Brain microvascular endothelial cell (primary cell): Measurements from ENCODE around the gene POLR2M.
A peak's percentile ranks its signal among the peaks of the same experiment; 100 is the strongest.

Experiments
- DNase-seq: peaks from one replicate; pipeline ENCODE4 v3.0.0-alpha.2; 2020
- H3K27ac ChIP-seq: fragments of 250-450 bp; sonication (Bioruptor Pico); 2 replicates; pipeline ENCODE4 v1.5.1; 2020; ENCODE audit warnings: mild to moderate bottlenecking, moderate library complexity
- H3K27me3 ChIP-seq: fragments of 250-450 bp; sonication (Bioruptor Pico); replicated peaks from 2 replicates; pipeline ENCODE4 v1.5.1; 2020; ENCODE audit warnings: mild to moderate bottlenecking
- H3K36me3 ChIP-seq: fragments of 250-450 bp; sonication (Bioruptor Pico); replicated peaks from 2 replicates; pipeline ENCODE4 v1.5.1; 2020; ENCODE audit warnings: mild to moderate bottlenecking
- H3K4me3 ChIP-seq: 2 replicates; pipeline ENCODE4 v1.5.1; 2011; ENCODE audit warnings: low read depth, mild to moderate bottlenecking, control low read depth, low read length, moderate library complexity
- CTCF ChIP-seq: IDR thresholded peaks from 2 replicates; pipeline ENCODE4 v1.5.1; 2011; ENCODE audit warnings: low read depth, mild to moderate bottlenecking, moderate library complexity, low read length, control low read depth, inconsistent platforms; ENCODE audit errors: missing control alignments
- in situ Hi-C: cut with HindIII; loops from 2 replicates; pipeline ENCODE4 v1.10.0; 2017; ENCODE audit warnings: low sequenced_read_pairs, low pct_ligation_motif_present

Gene POLR2M

GRCh38 chr15:57708047-57708446 lies 1.5 kb downstream of the POLR2M start:
- TF ChIP-seq CTCF, result no peak
- no peak for DNase-seq
- in situ Hi-C loops, result no loop called here
- Histone ChIP-seq H3K4me3 (peak overlapping the region; percentile 94), H3K36me3 (peaks cover 30% of the 10 kb centered on the region), H3K27me3 (no peaks in the 10 kb centered on the region), H3K27ac (peak overlapping the region; percentile 90)

DNA sequence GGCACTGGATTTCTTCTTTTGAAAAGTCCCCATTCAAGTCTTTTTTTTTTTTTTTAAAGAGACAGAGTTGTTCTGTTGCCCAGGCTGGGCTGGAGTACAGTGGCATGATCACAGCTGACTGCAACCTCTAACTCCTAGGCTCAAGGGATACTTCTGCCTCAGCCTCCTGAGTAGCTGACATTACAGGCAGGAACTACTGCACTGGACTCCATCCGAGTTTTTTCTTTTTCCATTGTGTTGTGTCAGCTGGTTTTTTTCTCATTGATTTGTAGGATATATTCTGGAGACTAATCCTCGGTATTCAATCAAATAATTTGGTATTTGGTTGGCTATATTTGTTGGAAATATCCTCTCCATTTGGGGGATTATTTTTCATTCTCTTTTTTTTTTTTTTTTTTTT lies 11.8 kb downstream of the POLR2M start:
- in situ Hi-C loops, result no loop called here
- TF ChIP-seq CTCF, result no peak
- Histone ChIP-seq H3K27me3 (no peaks in the 10 kb centered on the region), H3K27ac (no peak overlapping the region), H3K36me3 (peaks cover 13% of the 10 kb centered on the region), H3K4me3 (no peak overlapping the region)
- DNase-seq, result no peak

DNA sequence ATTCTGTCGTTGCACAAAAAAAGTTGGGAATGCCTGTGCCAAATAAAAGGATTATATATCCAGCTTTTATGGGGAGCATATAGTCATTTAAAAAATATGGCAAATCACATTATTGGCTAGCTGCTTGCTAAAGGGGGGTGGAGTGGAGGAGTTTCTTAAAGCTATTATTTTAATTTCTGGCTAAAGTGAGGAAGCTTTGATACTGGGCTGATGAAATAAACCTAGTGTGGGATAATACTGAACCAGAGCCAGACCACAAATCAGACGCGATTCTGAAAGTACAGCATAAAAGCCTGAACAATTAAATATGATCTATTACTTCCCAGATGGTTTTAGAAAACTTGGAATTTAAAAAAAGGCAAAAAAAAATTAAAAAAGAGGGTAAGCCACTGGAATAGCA lies 14.4 kb downstream of the POLR2M start:
- H3K36me3 ChIP-seq, result peaks cover 4% of the 10 kb centered on the region
- no peak overlapping the region for H3K4me3 ChIP-seq
- TF ChIP-seq CTCF, result no peak
- no peak overlapping the region for H3K27ac ChIP-seq
- no peaks in the 10 kb centered on the region for H3K27me3 ChIP-seq
- in situ Hi-C loops, result no loop called here
- no peak for DNase-seq

DNA sequence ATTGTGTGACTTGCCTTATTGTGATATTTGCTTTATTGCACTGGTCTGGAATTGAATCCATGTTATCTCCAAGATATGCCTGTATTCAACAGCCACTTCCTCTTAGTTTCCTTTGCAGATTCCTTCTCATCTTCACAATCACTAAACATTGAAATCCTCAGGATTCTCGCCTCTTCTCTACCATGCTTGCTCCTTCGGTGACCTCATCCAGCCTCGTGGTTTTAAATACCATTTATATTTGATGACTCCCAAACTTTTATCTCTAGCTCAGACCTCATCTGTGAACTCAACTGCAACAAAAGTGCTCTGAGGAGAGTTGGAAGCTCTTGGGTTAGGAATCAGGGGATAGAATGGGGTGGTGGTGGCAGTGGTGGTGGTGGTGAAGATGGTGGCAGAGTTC lies 19.9 kb downstream of the POLR2M start:
- no peak overlapping the region for H3K4me3 ChIP-seq
- in situ Hi-C loops, result no loop called here
- peak overlapping the region; percentile 8 for H3K27ac ChIP-seq
- H3K36me3 ChIP-seq, result no peaks in the 10 kb centered on the region
- DNase-seq, result peak; percentile 49
- no peak for TF ChIP-seq CTCF
- H3K27me3 ChIP-seq, result no peaks in the 10 kb centered on the region

- TF ChIP-seq CTCF, result no peak
- Histone ChIP-seq H3K27ac (no peak overlapping the region), H3K27me3 (no peaks in the 10 kb centered on the region), H3K36me3 (no peaks in the 10 kb centered on the region), H3K4me3 (no peak overlapping the region)
- in situ Hi-C loops, result no loop called here
- DNase-seq, result no peak
These were observed 20.5 kb downstream of the POLR2M start for GRCh38 chr15:57727031-57727430.

DNA sequence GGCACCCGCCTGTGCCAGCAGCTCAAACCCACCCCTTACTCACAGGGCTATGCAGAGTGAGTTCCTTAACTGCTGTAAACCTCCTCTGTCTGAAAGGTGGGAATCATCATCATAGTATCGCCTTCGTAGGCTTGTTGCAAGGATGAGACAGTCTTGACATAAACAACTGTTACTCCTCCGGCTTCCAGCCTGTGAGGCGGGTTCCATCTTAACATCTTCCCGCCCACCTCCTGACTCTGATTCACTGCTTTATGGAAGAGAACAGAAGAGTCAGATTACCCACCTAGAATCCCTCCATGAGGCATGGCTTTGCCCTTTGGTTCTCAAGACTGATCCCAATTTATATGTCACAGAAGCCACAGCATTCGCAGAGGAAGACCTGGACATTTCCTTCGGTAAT lies 21.9 kb downstream of the POLR2M start:
- no peak overlapping the region for H3K4me3 ChIP-seq
- DNase-seq, result no peak
- H3K27me3 ChIP-seq, result no peaks in the 10 kb centered on the region
- TF ChIP-seq CTCF, result no peak
- in situ Hi-C loops, result no loop called here
- no peak overlapping the region for H3K27ac ChIP-seq
- no peaks in the 10 kb centered on the region for H3K36me3 ChIP-seq
